ENCODE measurements around the gene SRP54. TPM values are rescaled to one million over a fixed set of nuclear protein-coding genes. Genes with fewer than 3 reads are reported as not detected.
"Not testable (repeated sequence)": the region's sequence is repeated elsewhere in the genome, so short reads cannot be mapped to it uniquely, and the experiment has no call there.

The SRP54 gene
- total RNA-seq, 1 experiment from 2014 or later = 89.6 TPM

GRCh38 chr14:34983786-34984185 is 994 bp downstream of the SRP54 start:
- DNase-seq (ENCODE audit: low read depth) = no peak

GRCh38 chr14:34985740-34986139 is 2.9 kb downstream of the SRP54 start:
- no peak for DNase-seq (ENCODE audit: low read depth)

GRCh38 chr14:34987180-34987579 is 4.4 kb downstream of the SRP54 start:
- DNase-seq (ENCODE audit: low read depth) = no peak

- no peak for DNase-seq (ENCODE audit: low read depth)
Observed at GRCh38 chr14:34989762-34990161, 7.0 kb downstream of the SRP54 start.

- DNase-seq (ENCODE audit: low read depth) = no peak
Observed at GRCh38 chr14:34993426-34993825, 10.6 kb downstream of the SRP54 start.

GRCh38 chr14:34994668-34995067 is 11.9 kb downstream of the SRP54 start:
- DNase-seq (ENCODE audit: low read depth) = no peak

- DNase-seq (ENCODE audit: low read depth) = no peak
Observed at GRCh38 chr14:34997762-34998161, 15.0 kb downstream of the SRP54 start.

- DNase-seq (ENCODE audit: low read depth) = no peak
Observed at GRCh38 chr14:34999500-34999899, 16.7 kb downstream of the SRP54 start.

- no peak for DNase-seq (ENCODE audit: low read depth)
Observed at GRCh38 chr14:35001621-35002020, 18.8 kb downstream of the SRP54 start.

GRCh38 chr14:35004839-35005238 is 22.0 kb downstream of the SRP54 start:
- no peak for DNase-seq (ENCODE audit: low read depth)

GRCh38 chr14:35016568-35016967 is 33.8 kb downstream of the SRP54 start:
- DNase-seq (ENCODE audit: low read depth) = no peak

- DNase-seq (ENCODE audit: low read depth) = no peak
Observed at GRCh38 chr14:35020713-35021112, 37.9 kb downstream of the SRP54 start.

GRCh38 chr14:35028435-35028834 is 45.6 kb downstream of the SRP54 start:
- no peak for DNase-seq (ENCODE audit: low read depth)

- DNase-seq (ENCODE audit: low read depth) = no peak
Observed at GRCh38 chr14:35032562-35032961, 49.8 kb downstream of the SRP54 start.

- DNase-seq (ENCODE audit: low read depth) = no peak
Observed at GRCh38 chr14:35034440-35034833, 51.6 kb downstream of the SRP54 start.

- DNase-seq (ENCODE audit: low read depth) = not testable (repeated sequence)
Observed at GRCh38 chr14:35034944-35035554, 52.3 kb downstream of the SRP54 start.

GRCh38 chr14:35038312-35038711 is 55.5 kb downstream of the SRP54 start:
- not testable (repeated sequence) for DNase-seq (ENCODE audit: low read depth)

GRCh38 chr14:35042632-35043031 is 59.8 kb downstream of the SRP54 start:
- DNase-seq (ENCODE audit: low read depth) = no peak

GRCh38 chr14:35043046-35043445 is 60.3 kb downstream of the SRP54 start:
- no peak for DNase-seq (ENCODE audit: low read depth)

GRCh38 chr14:35044939-35045797 is 62.4 kb downstream of the SRP54 start:
- no peak for DNase-seq (ENCODE audit: low read depth)

GRCh38 chr14:35045798-35046047 is 62.9 kb downstream of the SRP54 start:
- no peak for DNase-seq (ENCODE audit: low read depth)

GRCh38 chr14:35046048-35046750 is 63.4 kb downstream of the SRP54 start, which contains the start of gene FAM177A1:
Gene FAM177A1 (plus strand): TSS chr14:35046272. CDS start chr14:35046464, 192 bp downstream.
- peak; percentile 95 for DNase-seq (ENCODE audit: low read depth)
